Measurements from ENCODE around the gene AICDA.
"Not testable (repeated sequence)": the region's sequence is repeated elsewhere in the genome, so short reads cannot be mapped to it uniquely, and the experiment has no call there.

Gene AICDA

DNA sequence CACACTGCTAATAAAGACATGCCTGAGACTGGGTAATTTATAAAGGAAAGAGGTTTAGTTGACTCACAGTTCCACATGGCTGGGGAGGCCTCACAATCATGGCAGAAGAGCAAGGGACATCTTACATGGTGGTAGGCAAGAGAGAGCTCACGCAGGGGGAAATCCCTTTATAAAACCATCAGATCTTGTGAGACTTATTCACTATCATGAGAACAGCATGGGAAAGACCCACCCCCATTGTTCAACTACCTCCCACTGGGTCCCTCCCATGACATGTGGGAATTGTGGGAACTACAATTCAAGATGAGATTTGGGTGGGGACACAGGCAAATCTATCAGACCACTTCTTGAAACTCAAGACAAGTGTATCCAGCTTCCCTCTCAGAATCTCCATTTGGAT lies 1.2 kb upstream of the AICDA start:
- not testable (repeated sequence) for DNase-seq (ENCODE audit: low read depth in 2 of 3, low spot score in 1 of 3)

DNA sequence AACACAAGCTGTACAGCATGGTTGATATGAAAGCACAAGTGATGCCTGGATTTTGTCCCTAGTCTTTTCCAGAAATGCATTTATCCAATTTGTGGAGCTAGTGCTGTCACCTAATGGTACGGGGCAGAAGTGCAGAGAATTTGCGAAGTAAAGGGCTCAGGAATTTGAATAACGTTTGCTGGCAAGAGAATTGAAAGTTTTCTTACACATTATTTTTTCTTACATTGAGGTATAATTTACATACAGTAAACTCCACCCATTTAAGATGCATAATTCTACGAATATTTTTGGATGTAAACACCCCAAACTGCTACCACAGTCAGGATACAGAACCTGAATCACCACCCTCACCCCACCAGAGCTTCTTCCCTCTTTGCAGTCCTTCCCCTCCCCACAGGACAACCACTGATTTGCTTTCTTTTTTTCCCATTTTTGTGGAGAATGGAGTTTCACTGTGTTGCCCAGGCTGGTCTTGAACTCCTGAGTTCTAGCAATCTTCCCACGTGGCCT lies 3.5 kb downstream of the AICDA start:
- no peak for DNase-seq (ENCODE audit: low read depth in 2 of 3, low spot score in 1 of 3)

DNA sequence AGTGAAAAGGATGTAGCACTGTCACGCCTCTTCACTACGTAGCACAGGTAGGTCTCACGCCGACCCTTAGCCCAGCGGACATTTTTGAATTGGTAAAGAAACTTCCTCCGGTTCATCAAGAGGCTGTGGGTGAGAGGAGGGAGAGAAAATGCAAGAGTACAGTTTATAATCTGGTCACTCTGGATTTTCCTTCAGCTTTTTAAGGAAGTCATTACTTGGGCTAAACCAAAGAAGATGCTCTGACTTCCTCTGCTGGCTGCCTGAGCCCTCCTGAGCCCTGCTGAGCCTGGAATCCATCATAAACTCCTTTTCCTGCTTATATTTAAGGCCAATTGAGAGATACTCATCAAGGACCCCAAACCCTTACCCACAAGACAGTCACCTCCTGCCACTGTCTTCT lies 5.8 kb downstream of the AICDA start:
- DNase-seq (ENCODE audit: low read depth in 2 of 3, low spot score in 1 of 3) = no peak

- DNase-seq (ENCODE audit: low read depth in 2 of 3, low spot score in 1 of 3) = no peak
Measured at GRCh38 chr12:8605057-8605456, 7.6 kb downstream of the AICDA start.

GRCh38 chr12:8603856-8604255 lies 8.8 kb downstream of the AICDA start:
- no peak for DNase-seq (ENCODE audit: low read depth in 2 of 3, low spot score in 1 of 3)

GRCh38 chr12:8603286-8603685 lies 9.4 kb downstream of the AICDA start:
- DNase-seq (ENCODE audit: low read depth in 2 of 3, low spot score in 1 of 3) = no peak

- no peak for DNase-seq (ENCODE audit: low read depth in 2 of 3, low spot score in 1 of 3)
Measured at GRCh38 chr12:8596561-8596960, 16.1 kb downstream of the AICDA start.

GRCh38 chr12:8594072-8594471 lies 18.6 kb downstream of the AICDA start:
- no peak for DNase-seq (ENCODE audit: low read depth in 2 of 3, low spot score in 1 of 3)

DNA sequence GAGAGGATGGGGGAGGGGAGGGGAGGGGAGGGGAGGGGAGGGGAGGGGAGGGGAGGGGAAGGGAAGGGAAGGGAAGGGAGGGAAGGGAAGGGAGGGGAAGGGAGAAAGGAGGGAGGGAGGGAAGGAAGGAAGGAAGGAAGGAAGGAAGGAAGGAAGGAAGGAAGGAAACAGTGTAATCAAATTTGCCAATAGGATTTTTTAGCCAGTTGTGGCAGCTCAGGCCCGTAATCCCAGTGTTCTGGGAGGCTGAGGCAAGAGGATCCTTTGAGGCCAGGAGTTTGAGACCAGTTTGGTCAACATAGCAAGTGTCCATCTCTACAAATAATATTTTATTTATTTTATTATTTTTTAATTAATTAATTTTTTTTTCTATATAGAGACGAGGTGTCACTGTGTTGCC lies 19.4 kb downstream of the AICDA start:
- no peak for DNase-seq (ENCODE audit: low read depth in 2 of 3, low spot score in 1 of 3)

GRCh38 chr12:8590842-8591545 lies 21.7 kb downstream of the AICDA start:
- no peak for DNase-seq (ENCODE audit: low read depth in 2 of 3, low spot score in 1 of 3)

GRCh38 chr12:8589679-8590078 lies 23.0 kb downstream of the AICDA start:
- no peak for DNase-seq (ENCODE audit: low read depth in 2 of 3, low spot score in 1 of 3)

DNA sequence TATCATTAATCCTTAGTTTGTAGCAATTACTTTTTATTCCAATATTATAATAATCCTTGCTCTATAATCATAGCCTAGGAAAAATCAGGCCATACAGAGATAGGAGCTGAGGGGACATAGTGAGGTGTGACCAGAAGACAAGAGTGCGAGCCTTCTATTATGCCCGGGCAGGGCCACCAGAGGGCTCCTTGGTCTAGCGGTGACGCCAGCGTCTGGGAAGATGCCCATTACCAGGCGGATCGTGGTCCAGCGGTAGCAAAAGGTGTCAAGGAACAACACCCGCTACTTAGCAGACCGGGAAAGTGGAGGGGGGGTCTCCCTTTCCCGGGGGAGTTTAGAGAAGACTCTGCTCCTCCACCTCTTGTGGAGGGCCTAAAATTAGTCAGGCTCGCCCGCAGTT lies 28.2 kb downstream of the AICDA start:
- not testable (repeated sequence) for DNase-seq (ENCODE audit: low read depth in 2 of 3, low spot score in 1 of 3)

GRCh38 chr12:8584004-8584403 lies 28.7 kb downstream of the AICDA start:
- DNase-seq (ENCODE audit: low read depth in 2 of 3, low spot score in 1 of 3) = no peak

DNA sequence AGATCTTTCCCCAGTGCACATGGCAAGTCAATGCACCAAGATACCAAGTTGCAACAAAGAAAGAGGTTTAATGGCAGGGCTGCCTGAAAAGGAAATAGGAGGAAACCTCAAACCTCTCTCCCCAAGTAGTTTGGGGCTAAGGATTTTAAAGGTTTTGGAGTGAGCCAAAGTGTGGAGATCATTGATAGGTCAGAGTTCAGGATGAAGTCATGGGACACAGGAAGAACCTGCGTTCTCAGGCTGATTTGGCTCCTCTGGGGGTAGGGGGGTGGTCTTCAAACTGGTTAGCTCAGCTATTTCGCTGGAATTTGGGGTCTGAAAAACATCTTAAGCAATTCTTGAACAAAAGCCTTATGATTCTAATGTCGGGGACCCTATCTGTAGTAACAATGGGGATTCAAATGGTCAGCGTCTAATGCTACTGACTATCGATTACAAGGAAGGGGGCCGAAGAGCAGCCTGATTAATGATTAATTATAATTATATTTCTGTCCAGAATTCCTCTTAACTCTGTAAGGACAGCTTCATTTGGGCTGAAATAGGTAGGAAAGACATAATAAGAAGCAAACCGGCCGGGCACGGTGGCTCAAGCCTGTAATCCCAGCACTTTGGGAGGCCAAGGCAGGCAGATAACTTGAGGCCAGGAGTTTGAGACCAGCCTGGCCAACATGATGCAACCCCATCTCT lies 31.4 kb downstream of the AICDA start:
- no peak for DNase-seq (ENCODE audit: low read depth in 2 of 3, low spot score in 1 of 3)

DNA sequence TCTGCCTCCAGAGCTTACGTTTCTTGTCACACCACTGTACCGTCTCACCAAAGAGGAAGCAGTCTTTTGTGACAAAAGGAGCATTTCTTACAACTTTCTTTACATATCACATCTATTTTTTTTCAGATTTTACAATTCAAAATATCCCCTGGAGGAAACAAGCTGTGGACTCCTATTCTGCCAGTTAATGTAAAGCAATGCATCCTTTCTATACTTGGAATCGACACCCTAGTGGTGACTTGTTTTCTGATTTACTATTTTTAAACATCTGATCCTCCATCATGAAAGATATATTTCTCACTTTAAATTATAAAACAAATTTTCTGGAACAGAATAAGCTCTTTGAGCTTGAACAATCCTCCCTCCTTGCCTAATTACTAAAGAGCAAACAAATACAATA lies 34.8 kb downstream of the AICDA start:
- no peak for DNase-seq (ENCODE audit: low read depth in 2 of 3, low spot score in 1 of 3)

DNA sequence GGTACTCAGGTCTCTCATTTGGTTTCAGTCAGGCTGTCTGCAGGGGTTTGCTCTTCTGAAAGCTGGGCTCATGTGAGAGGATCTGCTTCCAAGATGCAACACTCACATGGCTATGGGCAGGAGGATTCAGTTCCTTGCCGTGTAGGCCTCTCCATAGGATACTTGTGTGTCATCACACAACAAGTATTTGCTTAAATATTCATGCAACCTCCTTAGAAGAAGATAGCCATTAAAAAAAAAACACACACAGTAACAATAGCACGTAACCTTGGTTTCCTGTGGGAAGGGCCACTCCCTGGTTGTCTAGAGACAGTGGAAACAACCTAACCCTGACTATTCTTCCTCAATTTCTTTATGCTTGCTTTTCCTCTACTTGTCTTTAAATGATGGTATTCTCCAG lies 40.2 kb downstream of the AICDA start:
- DNase-seq (ENCODE audit: low read depth in 2 of 3, low spot score in 1 of 3) = no peak

DNA sequence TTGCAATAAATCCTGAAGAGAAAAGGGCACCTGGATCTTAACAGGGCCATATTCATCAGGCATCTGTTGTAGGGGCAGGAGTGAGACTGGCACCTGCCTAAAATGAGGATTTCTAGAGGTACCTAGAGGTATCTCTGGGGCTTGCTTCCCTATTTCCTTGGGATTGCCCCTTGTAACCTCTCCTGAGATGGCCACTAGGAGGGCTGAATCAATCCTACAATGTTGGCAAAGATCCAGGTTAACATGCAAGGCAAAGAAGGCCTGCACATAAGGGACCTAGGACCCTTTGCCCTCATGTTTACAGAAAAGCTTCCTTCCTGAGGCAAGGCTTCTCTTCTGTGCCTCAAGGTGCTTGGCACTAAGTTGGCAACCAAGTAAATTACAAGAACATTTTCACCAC lies 46.1 kb downstream of the AICDA start:
- no peak for DNase-seq (ENCODE audit: low read depth in 2 of 3, low spot score in 1 of 3)

- DNase-seq (ENCODE audit: low read depth in 2 of 3, low spot score in 1 of 3) = not testable (repeated sequence)
Measured at GRCh38 chr12:8566052-8566451, 46.6 kb downstream of the AICDA start.

- no peak for DNase-seq (ENCODE audit: low read depth in 2 of 3, low spot score in 1 of 3)
Measured at GRCh38 chr12:8564656-8565055, 48.0 kb downstream of the AICDA start.

DNA sequence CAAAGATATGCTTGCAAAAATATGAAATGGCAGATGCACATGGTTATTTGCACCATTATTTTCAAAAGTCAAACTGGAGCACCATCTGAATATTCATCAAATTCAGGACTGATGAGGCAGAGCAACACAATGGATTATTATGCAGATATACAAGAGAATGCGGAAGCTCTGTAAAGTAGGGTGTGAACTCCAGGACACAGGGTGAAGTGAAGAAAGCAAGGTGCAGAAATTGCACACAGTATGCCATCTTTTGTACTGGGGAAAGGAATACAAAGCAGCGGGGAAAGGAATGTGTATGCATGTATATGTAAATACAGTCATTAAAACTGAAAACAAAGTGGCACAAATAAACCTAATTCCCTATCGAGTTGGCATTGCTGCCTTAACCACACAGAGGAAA lies 49.3 kb downstream of the AICDA start:
- no peak for DNase-seq (ENCODE audit: low read depth in 2 of 3, low spot score in 1 of 3)

DNA sequence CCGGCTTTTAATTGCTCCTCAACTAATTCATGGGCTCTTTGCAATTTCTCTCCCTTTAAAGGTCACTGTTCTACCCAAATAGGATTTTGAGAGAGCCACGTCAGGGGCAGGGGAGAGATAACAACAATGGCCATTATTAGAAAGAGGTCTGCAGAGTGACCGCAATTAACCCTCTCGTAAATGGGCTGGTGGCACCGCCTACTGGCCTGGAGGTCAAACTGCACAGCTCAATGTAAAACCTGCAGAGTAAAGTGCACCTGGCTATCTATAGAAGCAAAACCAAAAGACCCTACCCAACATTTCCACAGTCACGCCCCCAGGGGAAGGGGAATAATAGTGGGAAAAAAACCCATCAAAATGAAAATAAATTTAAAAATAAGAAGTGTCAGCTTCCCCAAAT lies 50.3 kb downstream of the AICDA start:
- DNase-seq (ENCODE audit: low read depth in 2 of 3, low spot score in 1 of 3) = no peak

GRCh38 chr12:8561011-8561410 lies 51.6 kb downstream of the AICDA start:
- no peak for DNase-seq (ENCODE audit: low read depth in 2 of 3, low spot score in 1 of 3)

- DNase-seq (ENCODE audit: low read depth in 2 of 3, low spot score in 1 of 3) = no peak
Measured at GRCh38 chr12:8559676-8560075, 53.0 kb downstream of the AICDA start.
